Ramos (cell line): ENCODE measurements around the gene MXRA8.
"Not testable (repeated sequence)": the region's sequence is repeated elsewhere in the genome, so short reads cannot be mapped to it uniquely, and the experiment has no call there.

Experiments
- in situ Hi-C: fragments of 300-500 bp; cut with MboI; formaldehyde crosslinking; loops from one replicate; pipeline ENCODE4 v1.14.3; 2022; ENCODE audit warnings: low sequenced_read_pairs; ENCODE audit not compliant: unreplicated experiment

The MXRA8 gene, protein sequence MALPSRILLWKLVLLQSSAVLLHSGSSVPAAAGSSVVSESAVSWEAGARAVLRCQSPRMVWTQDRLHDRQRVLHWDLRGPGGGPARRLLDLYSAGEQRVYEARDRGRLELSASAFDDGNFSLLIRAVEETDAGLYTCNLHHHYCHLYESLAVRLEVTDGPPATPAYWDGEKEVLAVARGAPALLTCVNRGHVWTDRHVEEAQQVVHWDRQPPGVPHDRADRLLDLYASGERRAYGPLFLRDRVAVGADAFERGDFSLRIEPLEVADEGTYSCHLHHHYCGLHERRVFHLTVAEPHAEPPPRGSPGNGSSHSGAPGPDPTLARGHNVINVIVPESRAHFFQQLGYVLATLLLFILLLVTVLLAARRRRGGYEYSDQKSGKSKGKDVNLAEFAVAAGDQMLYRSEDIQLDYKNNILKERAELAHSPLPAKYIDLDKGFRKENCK

GRCh38 chr1:1358433-1359271 lies at the start of gene MXRA8:
Gene MXRA8, minus strand, starts transcription at chr1:1358555. Its CDS starts 51 bp downstream, at chr1:1358504.
- in situ Hi-C loops: no loop called here

- in situ Hi-C loops: no loop called here
Observed at GRCh38 chr1:1407636-1408318, 49.4 kb upstream of the MXRA8 start.

DNA sequence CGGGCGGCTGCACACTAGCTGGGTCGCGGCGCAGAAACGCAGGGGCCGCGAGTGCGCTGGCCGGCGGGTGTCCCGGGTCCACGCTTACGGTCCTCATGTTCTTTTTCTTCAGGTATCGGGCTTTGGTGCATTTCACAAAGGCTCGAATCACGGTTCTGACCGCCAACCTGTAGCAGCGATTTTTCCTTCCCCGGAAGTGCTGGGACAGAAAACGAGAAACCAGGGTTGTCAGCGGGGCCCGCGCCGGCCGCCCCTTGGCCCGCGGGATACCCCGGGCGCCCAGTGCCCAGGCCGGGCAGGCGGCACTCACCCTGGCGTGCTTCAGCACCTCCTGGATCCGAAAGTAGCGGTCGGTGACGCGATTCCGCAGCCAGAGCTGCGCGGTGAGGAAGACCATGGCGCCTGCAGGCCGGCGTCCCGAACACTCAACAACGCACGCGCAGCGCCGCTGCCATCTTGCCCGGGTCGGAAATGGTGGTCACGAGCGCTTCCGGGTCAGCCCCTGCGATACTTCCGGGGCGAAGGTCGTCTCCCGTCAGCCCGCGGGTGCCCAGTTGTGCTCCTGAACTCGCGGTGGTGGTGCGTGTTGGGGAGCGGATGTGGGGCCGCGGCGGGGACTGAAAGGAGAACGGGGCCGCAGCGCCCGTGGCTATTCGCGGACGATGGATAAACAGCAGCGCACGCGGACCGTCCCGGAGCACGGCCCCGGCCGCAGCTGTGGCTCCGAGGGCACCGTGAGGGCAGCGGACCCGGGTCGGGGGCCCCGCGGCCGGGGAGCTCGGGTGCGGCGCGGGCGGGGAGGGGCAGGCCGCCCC lies 48.7 kb upstream of the MXRA8 start, which contains the start of gene MRPL20:
Gene MRPL20, minus strand, starts transcription at position 473 of the 815 bp plus-strand sequence. Its CDS starts 76 bp downstream, at position 397.
- in situ Hi-C loops: no loop called here

GRCh38 chr1:1406101-1406820 lies 47.9 kb upstream of the MXRA8 start:
- in situ Hi-C loops: no loop called here

DNA sequence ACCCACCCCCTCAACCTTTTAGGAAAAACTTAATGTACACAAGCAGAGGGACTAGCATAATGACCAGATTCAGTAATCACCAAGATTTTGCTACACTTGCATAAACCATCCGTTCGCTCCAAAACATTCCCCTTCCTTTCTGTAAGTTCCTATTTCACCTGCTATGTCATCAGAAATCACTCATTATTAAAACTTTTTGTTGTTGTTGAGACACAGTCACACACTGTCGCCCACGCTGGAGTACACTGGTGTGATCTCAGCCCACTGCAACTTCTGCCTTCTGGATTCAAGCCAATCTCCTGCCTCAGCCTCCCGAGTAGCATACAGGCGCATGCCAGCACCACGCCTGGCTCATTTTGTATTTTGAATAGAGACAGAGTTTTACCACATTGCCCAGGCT lies 45.3 kb upstream of the MXRA8 start:
- in situ Hi-C loops: no loop called here

DNA sequence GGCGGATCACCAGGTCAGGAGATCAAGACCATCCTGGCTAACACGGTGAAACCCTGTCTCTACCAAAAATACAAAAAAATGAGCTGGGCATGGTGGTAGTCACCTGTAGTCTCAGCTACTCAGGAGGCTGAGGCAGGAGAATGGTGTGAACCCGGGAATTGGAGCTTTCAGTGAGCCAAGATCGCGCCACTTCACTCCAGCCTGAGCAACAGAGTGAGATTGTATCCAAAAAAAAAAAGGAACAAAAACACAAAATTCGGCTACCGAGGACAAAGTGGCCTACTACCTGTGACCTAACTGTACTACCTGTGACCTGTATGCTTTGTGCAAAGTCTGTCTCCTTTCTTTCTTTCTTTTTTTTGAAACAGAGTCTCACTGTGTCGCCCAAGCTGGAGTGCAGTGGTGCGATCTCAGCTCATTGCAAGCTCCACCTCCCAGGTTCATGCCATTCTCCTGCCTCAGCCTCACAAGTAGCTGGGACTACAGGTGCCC lies 44.6 kb upstream of the MXRA8 start:
- in situ Hi-C loops: not testable (repeated sequence)

GRCh38 chr1:1402072-1402900 lies 43.9 kb upstream of the MXRA8 start:
- in situ Hi-C loops: no loop called here

- in situ Hi-C loops: no loop called here
Observed at GRCh38 chr1:1401457-1402010, 43.2 kb upstream of the MXRA8 start.

GRCh38 chr1:1400576-1401456 lies 42.5 kb upstream of the MXRA8 start:
- in situ Hi-C loops: no loop called here

GRCh38 chr1:1399872-1400575 lies 41.7 kb upstream of the MXRA8 start:
- in situ Hi-C loops: no loop called here

DNA sequence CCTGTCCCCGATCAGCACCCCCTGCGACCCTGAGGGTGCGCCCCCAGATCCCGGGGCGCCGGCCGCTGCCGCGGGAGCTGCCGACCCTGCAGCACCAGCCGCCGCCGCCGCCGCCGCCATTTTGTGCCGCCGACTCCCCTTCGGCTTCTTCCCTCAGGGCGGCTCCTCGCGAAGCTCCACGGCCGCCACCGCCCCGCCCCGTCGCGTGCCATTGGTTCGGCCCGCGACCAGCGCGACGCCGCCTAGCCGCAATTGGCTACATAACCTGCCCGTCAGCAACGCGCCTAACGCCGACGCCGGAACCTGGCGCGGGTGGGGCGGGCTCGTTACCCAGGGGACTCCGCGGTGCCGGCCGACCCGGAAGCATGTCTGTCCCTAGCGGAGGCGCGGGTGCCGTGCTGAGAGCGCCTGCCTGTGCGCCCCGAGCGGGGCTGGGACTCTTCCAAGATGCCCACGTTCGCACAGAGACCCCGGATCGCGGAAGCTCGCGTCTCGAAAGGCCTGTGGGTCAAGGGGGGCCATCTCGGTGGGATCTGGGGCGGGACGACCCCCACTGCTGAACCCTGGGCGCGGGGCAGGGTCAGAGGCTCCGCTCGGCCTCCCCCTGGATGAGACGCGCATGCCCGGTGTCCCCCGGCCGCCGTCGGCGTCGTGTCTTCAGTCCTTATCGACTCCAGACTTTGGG lies 41.0 kb upstream of the MXRA8 start, which contains the start of gene CCNL2:
Gene CCNL2, minus strand, starts transcription at position 149 of the 685 bp plus-strand sequence. Its CDS starts 29 bp downstream, at position 120.
- in situ Hi-C loops: no loop called here

- in situ Hi-C loops: no loop called here
Observed at GRCh38 chr1:1398677-1399186, 40.4 kb upstream of the MXRA8 start.

DNA sequence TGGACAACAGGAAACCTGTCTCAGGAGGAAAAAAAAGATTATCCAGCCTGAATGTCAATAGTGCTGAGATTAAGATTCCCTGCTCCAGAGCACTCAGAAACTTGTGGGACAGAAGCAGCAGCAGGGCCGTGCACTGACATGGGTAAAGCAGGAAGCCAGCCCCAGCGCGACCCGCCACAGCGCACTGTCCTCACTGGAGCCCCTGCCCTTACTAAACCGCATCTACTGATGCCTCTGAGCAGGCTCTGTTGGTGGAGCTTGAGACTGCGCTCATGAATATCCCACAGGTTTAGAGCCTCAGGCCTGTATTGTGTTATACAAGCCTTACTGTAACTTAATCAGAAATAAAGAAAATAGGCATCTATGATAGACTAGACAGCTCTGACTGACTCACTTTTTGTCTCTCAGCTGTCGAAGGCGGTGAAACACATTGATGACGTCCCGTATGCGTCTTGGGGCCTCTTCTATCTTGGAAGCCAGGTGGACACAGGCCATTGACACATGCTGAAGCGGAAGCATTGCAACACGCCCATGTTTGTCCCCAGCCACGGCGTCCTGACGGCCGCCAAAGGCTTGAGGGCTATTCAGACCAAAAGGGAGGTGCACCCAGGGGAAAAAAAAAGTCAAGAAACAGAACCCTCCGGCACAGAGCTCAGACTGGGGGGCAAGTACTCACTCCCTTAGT lies 39.6 kb upstream of the MXRA8 start:
- in situ Hi-C loops: no loop called here

DNA sequence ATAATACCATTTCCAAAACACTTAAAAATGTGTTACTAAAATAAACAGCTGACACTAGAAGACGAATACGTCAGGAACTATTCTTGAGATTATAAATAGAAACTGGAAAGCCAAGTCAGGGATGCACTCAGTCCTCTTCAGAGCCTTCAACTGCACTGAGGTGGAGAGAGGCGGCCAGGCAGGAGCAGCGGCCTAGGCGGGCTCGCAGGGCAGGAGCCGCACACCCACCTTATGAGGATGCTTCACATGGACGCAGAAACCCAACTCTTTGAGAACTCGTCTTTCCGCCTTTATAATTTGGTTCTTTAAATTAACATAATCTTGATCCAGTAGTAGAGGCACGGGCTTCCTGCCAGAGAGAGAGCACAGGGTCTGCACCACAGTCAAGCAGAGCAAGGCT lies 36.8 kb upstream of the MXRA8 start:
- in situ Hi-C loops: no loop called here

DNA sequence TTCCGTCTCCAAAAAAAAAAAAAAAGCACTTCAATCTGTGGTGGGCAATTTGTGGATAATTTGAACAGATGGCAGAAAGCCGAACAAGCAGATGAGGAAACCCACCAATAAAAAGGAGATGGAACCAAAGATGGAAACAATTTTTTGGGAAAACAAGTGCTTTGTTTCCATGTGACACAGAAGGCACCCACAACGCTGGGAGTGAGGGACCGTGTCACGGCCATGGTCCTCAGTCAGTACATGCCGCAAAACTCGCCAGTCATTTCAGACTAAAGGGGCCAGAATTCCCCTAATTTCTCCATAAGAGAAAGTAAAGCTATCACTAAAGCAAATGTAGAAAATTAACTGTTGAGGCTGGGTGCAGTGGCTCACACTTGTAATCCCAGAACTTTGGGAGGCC lies 35.8 kb upstream of the MXRA8 start:
- in situ Hi-C loops: no loop called here
